ENCODE data around the gene MOB3B.
"Not testable (repeated sequence)": the region's sequence is repeated elsewhere in the genome, so short reads cannot be mapped to it uniquely, and the experiment has no call there.

The MOB3B gene

GRCh38 chr9:27426511-27427271 lies 102.9 kb downstream of the MOB3B start:
- TF ChIP-seq, protein P1, sequence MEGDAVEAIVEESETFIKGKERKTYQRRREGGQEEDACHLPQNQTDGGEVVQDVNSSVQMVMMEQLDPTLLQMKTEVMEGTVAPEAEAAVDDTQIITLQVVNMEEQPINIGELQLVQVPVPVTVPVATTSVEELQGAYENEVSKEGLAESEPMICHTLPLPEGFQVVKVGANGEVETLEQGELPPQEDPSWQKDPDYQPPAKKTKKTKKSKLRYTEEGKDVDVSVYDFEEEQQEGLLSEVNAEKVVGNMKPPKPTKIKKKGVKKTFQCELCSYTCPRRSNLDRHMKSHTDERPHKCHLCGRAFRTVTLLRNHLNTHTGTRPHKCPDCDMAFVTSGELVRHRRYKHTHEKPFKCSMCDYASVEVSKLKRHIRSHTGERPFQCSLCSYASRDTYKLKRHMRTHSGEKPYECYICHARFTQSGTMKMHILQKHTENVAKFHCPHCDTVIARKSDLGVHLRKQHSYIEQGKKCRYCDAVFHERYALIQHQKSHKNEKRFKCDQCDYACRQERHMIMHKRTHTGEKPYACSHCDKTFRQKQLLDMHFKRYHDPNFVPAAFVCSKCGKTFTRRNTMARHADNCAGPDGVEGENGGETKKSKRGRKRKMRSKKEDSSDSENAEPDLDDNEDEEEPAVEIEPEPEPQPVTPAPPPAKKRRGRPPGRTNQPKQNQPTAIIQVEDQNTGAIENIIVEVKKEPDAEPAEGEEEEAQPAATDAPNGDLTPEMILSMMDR (IDR thresholded peaks at IDR 0.05; ENCODE audit: low read depth, low read length), result no peak
- H3K4me3 ChIP-seq (ENCODE audit: low read depth, low read length), result no peak overlapping the region
- no peak for DNase-seq (ENCODE audit: low read depth, low spot score)
- in situ Hi-C loops (cut with HindIII; ENCODE audit: low sequenced_read_pairs), result no loop called here

DNA sequence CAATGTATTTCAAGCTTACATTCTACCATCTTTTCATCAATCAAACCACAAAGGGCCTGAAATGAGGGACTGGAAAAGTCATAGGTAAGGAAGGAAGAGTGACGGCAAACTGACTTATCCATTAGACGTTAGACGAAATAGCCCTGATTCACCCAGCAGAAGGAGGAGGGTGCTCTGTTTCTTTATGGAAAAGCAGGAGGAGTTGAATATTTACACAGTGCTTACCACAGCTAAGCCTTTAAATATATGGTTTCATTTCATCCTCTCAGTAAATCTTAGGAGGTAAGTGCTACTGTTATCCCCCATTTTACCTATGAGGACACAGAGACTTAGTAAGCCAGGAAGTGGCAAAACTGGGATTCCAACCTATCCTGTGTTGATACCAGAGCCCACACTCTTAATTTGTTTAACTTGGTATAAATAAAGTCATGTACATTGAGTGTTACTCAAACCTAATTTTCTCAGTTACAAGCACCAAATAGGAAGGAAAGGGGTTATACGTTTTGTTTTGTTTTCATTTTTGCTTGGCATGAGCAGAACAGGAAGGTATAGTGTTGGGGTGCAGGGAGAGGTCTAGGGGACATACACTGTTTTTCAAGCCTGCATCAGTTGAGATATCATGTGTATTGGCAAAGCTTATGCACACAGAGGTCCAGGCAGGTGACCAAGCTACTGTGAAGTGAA lies 103.6 kb downstream of the MOB3B start:
- in situ Hi-C loops (cut with HindIII; ENCODE audit: low sequenced_read_pairs), result no loop called here
- DNase-seq (ENCODE audit: low read depth, low spot score), result no peak
- H3K4me3 ChIP-seq (ENCODE audit: low read depth, low read length), result no peak overlapping the region
- TF ChIP-seq, protein P1 (IDR thresholded peaks at IDR 0.05; ENCODE audit: low read depth, low read length), result no peak

GRCh38 chr9:27423915-27424710 lies 105.5 kb downstream of the MOB3B start:
- no peak for DNase-seq (ENCODE audit: low read depth, low spot score)
- in situ Hi-C loops (cut with HindIII; ENCODE audit: low sequenced_read_pairs), result no loop called here
- TF ChIP-seq, protein P1 (IDR thresholded peaks at IDR 0.05; ENCODE audit: low read depth, low read length), result no peak
- H3K4me3 ChIP-seq (ENCODE audit: low read depth, low read length), result no peak overlapping the region

GRCh38 chr9:27422279-27422834 lies 107.3 kb downstream of the MOB3B start:
- TF ChIP-seq, protein P1 (IDR thresholded peaks at IDR 0.05; ENCODE audit: low read depth, low read length), result no peak
- in situ Hi-C loops (cut with HindIII; ENCODE audit: low sequenced_read_pairs), result no loop called here
- no peak overlapping the region for H3K4me3 ChIP-seq (ENCODE audit: low read depth, low read length)
- DNase-seq (ENCODE audit: low read depth, low spot score), result no peak

- DNase-seq (ENCODE audit: low read depth, low spot score), result no peak
- TF ChIP-seq, protein P1 (IDR thresholded peaks at IDR 0.05; ENCODE audit: low read depth, low read length), result no peak
- in situ Hi-C loops (cut with HindIII; ENCODE audit: low sequenced_read_pairs), result no loop called here
- no peak overlapping the region for H3K4me3 ChIP-seq (ENCODE audit: low read depth, low read length)
Measured at GRCh38 chr9:27421577-27421976, 108.0 kb downstream of the MOB3B start.

DNA sequence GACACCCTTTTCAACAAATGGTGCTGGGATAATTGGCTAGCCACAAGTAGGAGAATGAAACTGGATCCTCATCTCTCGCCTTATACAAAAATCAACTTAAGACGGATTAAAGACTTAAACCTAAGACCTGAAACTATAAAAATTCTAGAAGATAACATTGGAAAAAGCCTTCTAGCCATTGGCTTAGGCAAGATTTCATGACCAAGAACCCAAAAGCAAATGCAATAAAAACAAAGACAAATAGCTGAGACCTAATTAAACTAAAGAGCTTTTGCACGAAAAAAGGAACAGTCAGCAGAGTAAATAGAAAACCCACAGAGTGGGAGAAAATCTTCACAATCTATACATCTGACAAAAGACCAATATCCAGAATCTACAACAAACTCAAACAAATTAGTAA lies 110.1 kb downstream of the MOB3B start:
- H3K4me3 ChIP-seq (ENCODE audit: low read depth, low read length); DNase-seq (ENCODE audit: low read depth, low spot score); in situ Hi-C loops (cut with HindIII; ENCODE audit: low sequenced_read_pairs): not testable (repeated sequence)
